DOHH2 (cell line): Measurements from ENCODE around the gene WNT3.

Experiments
- EZH2phosphoT487 ChIP-seq: fragments of 200-600 bp; sonication (generic); IDR thresholded peaks from 2 replicates; pipeline ENCODE4 v1.6.1; 2017; ENCODE audit warnings: borderline replicate concordance, mild to moderate bottlenecking, antibody characterized with exemption, low read length, moderate library complexity, mixed read lengths
- TF ChIP-seq, protein P1 (sequence below): fragments of 200-600 bp; sonication (generic); IDR thresholded peaks from one replicate; pipeline ENCODE4 v1.5.1; 2014; ENCODE audit warnings: antibody characterized with exemption, mild to moderate bottlenecking, low read depth, low read length; ENCODE audit not compliant: poor library complexity, severe bottlenecking

DNA sequence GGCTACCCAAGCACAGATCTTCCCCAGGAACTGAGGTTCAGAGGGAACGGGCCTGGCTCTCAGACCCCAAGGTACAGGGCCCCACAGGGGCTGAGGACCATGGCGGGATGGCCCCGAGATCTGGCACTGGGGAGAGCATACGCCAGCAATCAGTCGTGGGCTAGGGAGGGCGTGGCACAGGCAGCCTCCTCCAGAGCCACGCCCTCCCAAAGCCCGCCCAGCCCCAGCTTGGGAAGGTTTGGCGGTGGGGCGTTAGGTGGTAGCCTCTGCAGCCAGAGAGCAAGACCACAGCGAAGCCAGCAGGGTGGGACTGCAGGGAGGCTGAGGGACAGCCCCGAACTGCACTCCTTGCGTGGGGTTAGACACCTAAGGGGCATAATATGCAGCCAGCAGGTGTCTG, 44.5 kb upstream of the WNT3 start:
- TF ChIP-seq, protein P1, sequence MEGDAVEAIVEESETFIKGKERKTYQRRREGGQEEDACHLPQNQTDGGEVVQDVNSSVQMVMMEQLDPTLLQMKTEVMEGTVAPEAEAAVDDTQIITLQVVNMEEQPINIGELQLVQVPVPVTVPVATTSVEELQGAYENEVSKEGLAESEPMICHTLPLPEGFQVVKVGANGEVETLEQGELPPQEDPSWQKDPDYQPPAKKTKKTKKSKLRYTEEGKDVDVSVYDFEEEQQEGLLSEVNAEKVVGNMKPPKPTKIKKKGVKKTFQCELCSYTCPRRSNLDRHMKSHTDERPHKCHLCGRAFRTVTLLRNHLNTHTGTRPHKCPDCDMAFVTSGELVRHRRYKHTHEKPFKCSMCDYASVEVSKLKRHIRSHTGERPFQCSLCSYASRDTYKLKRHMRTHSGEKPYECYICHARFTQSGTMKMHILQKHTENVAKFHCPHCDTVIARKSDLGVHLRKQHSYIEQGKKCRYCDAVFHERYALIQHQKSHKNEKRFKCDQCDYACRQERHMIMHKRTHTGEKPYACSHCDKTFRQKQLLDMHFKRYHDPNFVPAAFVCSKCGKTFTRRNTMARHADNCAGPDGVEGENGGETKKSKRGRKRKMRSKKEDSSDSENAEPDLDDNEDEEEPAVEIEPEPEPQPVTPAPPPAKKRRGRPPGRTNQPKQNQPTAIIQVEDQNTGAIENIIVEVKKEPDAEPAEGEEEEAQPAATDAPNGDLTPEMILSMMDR, result no peak
- no peak for TF ChIP-seq EZH2phosphoT487
